ENCODE data around the gene ZYG11A.
"Not testable (repeated sequence)": the region's sequence is repeated elsewhere in the genome, so short reads cannot be mapped to it uniquely, and the experiment has no call there.

The ZYG11A gene

DNA sequence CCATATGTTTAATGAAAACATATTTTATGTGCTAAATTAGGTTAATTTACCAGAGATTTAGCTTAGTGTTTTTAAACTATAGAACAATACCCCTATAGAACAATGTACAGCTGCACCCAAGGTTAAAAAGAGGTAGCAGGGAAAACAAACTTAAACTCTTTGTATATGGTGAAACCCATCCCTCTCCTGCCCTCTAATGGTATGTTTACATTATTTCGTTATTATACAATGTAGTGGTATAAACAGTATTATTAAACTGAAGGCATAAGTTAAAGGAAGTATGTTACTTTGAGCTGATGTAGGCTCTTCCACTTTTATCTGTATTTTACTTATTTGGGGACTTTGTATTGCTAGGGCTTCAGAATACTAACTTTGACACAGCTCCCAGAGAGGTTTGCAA, 16.7 kb upstream of the ZYG11A start:
- CTCF ChIA-PET: interaction anchor here (0.9 to 1.9 kb wide), 9 partner anchors 9 to 360 kb away, joined by 3 to 8 read pairs (median 4); partner anchors contain the start of gene ZYG11A
- POLR2A ChIA-PET: interaction anchor here (0.6 kb wide), 1 partner anchor 11 kb away, joined by 4 read pairs; no protein-coding TSS in a partner anchor
- no peak overlapping the region for H3K4me3 ChIP-seq (ENCODE audit: low read depth, low read length)
- no peak for DNase-seq (ENCODE audit: low read depth, low spot score)
- TF ChIP-seq, protein P1, sequence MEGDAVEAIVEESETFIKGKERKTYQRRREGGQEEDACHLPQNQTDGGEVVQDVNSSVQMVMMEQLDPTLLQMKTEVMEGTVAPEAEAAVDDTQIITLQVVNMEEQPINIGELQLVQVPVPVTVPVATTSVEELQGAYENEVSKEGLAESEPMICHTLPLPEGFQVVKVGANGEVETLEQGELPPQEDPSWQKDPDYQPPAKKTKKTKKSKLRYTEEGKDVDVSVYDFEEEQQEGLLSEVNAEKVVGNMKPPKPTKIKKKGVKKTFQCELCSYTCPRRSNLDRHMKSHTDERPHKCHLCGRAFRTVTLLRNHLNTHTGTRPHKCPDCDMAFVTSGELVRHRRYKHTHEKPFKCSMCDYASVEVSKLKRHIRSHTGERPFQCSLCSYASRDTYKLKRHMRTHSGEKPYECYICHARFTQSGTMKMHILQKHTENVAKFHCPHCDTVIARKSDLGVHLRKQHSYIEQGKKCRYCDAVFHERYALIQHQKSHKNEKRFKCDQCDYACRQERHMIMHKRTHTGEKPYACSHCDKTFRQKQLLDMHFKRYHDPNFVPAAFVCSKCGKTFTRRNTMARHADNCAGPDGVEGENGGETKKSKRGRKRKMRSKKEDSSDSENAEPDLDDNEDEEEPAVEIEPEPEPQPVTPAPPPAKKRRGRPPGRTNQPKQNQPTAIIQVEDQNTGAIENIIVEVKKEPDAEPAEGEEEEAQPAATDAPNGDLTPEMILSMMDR (IDR thresholded peaks at IDR 0.05; ENCODE audit: insufficient read depth, low read length, missing control alignments): no peak

DNA sequence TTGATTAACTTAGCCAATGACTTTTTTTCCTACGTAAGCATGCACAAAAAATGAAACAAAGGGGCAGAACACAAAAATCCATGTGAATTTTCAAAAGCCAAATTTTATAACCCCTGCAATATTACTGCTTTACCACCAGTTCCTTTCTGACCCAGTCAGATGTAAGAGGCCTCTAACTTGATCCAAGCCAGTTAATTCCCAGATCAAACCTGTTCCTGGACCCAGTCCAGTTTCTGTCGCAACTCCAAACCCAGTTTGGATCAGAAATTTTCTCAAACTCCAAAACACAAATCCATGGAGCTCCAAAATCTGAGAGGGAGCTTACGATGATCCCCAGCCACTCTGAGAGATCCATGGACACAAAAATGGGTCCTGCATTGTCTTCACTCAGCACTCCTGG, 7.8 kb upstream of the ZYG11A start:
- CTCF ChIA-PET: interaction anchor here (1.0 to 1.1 kb wide), 2 partner anchors 9 to 352 kb away, joined by 3 to 5 read pairs; no protein-coding TSS in a partner anchor
- TF ChIP-seq, protein P1 (IDR thresholded peaks at IDR 0.05; ENCODE audit: insufficient read depth, low read length, missing control alignments): no peak
- no peak overlapping the region for H3K4me3 ChIP-seq (ENCODE audit: low read depth, low read length)
- POLR2A ChIA-PET: no interaction called here
- DNase-seq (ENCODE audit: low read depth, low spot score): no peak

DNA sequence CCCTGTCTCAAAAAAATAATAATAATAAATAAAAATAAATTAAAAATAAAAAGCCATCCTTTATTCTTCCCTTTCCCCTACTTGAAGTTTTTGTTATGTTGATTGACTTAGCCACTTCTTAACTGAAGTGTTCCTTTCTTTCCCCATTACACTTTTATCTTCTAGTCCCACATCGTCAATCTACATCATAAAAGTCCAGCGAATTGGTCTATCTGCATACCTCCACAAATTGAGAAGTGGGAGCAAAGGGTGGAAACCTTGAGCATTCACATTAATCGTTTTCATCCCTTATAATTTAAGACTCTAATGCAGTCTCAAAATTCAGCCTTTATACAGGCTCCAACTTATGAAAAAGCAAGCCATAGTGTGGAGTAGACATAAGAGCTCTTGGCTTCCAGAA, 6.5 kb upstream of the ZYG11A start:
- H3K4me3 ChIP-seq (ENCODE audit: low read depth, low read length): no peak overlapping the region
- ChIA-PET POLR2A (no interaction called here), CTCF (interaction anchor here (0.8 to 1.6 kb wide), 2 partner anchors 10 to 13 kb away, joined by 3 to 8 read pairs; no protein-coding TSS in a partner anchor)
- no peak for DNase-seq (ENCODE audit: low read depth, low spot score)
- TF ChIP-seq, protein P1 (IDR thresholded peaks at IDR 0.05; ENCODE audit: insufficient read depth, low read length, missing control alignments): no peak

DNA sequence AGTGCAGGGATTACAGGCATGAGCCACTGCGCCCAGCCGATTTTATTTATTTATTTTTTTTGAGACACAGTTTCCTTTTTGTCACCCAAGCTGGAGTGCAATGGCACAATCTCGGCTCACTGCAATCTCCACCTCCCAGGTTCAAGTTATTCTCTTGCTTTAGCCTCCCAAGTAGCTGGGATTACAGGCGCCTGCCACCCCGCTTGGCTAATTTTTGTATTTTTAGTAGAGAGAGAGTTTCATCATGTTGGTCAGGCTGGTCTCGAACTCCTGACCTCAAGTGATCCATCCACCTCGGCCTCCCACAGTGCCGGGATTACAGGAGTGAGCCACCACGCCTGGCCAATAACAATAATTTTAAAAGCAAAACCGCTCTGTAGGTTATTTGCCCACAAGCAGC, 3.4 kb upstream of the ZYG11A start:
- POLR2A ChIA-PET; DNase-seq (ENCODE audit: low read depth, low spot score); H3K4me3 ChIP-seq (ENCODE audit: low read depth, low read length); CTCF ChIA-PET: not testable (repeated sequence)

DNA sequence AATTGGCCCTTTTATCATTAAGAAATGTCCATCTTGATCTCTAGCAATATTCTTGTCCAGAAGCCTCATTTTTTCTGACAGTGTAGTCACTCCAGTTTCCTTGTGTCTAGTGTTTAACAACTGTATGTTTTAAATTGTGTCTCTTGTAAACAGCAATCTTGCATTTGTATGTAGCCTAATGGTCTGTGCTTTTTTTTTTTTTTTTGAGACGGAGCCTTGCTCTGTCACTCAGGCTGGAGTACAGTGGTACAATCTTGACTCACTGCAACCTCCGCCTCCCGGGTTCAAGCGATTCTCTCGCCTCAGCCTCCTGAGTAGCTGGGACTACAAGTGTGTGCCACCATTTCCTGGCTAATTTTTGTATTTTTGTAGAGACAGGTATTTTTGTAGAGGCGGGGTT, 2.6 kb downstream of the ZYG11A start:
- H3K4me3 ChIP-seq (ENCODE audit: low read depth, low read length); DNase-seq (ENCODE audit: low read depth, low spot score); POLR2A ChIA-PET; CTCF ChIA-PET: not testable (repeated sequence)

DNA sequence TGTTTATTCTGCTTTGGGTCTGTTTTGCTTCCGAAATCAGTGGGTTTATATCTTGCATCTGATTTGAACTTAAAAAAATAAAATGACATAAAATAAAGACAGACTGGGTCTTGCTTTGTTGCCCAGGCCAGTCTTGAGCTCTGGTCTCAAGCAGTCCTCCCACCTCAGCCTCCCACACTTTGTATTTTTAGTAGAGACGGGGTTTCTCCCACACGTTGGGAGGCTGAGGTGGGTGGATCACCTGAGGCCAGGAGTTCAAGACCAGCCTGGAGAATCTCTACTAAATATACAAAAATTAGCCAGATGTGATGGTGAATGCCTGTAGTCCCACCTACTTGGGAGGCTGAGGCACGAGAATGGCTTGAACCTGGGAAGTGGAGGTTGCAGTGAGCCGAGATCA, 5.9 kb downstream of the ZYG11A start:
- POLR2A ChIA-PET: no interaction called here

DNA sequence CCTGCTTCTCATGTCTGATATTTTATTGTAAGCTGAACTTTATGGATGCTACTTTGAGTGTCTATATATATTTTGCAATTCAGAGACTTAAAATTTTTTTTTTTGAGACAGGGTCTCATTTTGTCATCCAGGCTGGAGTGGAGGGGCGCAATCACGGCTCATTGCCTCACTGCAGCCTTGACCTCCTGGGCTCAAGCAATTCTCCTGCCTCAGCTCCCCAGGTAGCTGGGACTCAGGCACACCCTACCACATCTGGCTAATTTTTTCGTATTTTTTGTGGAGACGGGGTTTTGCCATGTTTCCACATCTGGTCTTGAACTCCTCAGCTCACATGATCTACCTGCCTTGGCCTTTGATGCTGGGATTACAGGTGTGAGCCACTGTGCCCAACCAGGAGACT, 8.4 kb downstream of the ZYG11A start:
- TF ChIP-seq, protein P1 (IDR thresholded peaks at IDR 0.05; ENCODE audit: insufficient read depth, low read length, missing control alignments): no peak
- ChIA-PET CTCF (interaction anchor here (1.0 kb wide), 1 partner anchor 8 kb away, joined by 3 read pairs; no protein-coding TSS in a partner anchor), POLR2A (no interaction called here)
- H3K4me3 ChIP-seq (ENCODE audit: low read depth, low read length): no peak overlapping the region
- DNase-seq (ENCODE audit: low read depth, low spot score): no peak

More for the DNA sequence above, 5.9 kb downstream of the ZYG11A start:
- DNase-seq (ENCODE audit: low read depth, low spot score): no peak
- H3K4me3 ChIP-seq (ENCODE audit: low read depth, low read length): no peak overlapping the region
- CTCF ChIA-PET: interaction anchor here (1.3 kb wide), 1 partner anchor 334 kb away, joined by 3 read pairs; no protein-coding TSS in a partner anchor
- TF ChIP-seq, protein P1 (IDR thresholded peaks at IDR 0.05; ENCODE audit: insufficient read depth, low read length, missing control alignments): no peak

All from AG04449 (cell line).